Cardiac fibroblast (primary cell): ENCODE results near the gene IL12RB1.

ENCODE experiments used
- DNase-seq, 2 donors: peaks; one replicate each; pipeline versions ENCODE4 v3.0.0 to v3.0.0-alpha.2; 2010; ENCODE audit warnings: low read depth in 2 of 2
- H3K4me3 ChIP-seq, 2 donors: replicated peaks in 1 of 2; 1 replicate in 1 of 2; 2 replicates in 1 of 2; pipeline ENCODE4 v1.5.1; 2011; ENCODE audit warnings: low read depth in 2 of 2, low read length in 2 of 2, mild to moderate bottlenecking in 2 of 2, moderate library complexity in 1 of 2
- TF ChIP-seq, protein P1 (sequence below): IDR thresholded peaks from one replicate; pipeline ENCODE4 v1.5.1; 2011; ENCODE audit warnings: low read depth, mild to moderate bottlenecking, low read length, inconsistent platforms

IL12RB1 gene

DNA sequence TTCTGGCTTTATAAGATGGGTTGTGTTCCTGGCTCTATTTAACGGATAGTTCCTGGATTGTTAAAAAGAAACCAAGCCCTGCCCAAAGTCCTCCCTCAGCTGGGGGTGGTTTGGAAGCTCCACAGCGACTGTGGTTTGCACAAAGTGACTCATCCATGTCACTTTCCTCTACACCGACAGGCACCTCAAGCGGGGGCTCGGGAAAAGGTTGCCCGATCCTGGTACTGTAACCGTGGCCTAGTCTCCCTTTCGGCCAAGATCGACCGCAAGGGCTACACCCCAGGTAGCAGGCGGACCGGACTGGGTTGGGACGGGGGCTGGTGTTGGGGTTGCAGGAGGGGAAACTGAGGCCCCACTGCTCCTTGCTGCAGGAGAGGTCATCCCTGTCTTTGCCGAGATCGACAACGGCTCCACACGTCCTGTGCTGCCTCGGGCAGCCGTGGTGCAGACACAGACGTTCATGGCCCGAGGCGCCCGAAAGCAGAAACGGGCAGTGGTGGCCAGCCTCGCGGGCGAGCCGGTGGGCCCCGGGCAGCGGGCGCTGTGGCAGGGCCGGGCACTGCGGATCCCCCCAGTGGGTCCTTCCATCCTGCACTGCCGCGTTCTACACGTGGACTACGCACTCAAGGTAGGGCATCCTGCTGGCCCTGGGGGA is 77.2 kb downstream of the IL12RB1 start:
- TF ChIP-seq, protein P1, sequence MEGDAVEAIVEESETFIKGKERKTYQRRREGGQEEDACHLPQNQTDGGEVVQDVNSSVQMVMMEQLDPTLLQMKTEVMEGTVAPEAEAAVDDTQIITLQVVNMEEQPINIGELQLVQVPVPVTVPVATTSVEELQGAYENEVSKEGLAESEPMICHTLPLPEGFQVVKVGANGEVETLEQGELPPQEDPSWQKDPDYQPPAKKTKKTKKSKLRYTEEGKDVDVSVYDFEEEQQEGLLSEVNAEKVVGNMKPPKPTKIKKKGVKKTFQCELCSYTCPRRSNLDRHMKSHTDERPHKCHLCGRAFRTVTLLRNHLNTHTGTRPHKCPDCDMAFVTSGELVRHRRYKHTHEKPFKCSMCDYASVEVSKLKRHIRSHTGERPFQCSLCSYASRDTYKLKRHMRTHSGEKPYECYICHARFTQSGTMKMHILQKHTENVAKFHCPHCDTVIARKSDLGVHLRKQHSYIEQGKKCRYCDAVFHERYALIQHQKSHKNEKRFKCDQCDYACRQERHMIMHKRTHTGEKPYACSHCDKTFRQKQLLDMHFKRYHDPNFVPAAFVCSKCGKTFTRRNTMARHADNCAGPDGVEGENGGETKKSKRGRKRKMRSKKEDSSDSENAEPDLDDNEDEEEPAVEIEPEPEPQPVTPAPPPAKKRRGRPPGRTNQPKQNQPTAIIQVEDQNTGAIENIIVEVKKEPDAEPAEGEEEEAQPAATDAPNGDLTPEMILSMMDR, result no peak
- H3K4me3 ChIP-seq, result peak overlapping the region; percentile 17 to 59
- DNase-seq, result peak in 1 of 2 donors; percentile 31
